Breast epithelium (tissue), 4 donors: ENCODE measurements around the gene CST6. TPM values are rescaled to one million over a fixed set of nuclear protein-coding genes. Genes with fewer than 3 reads are reported as not detected.

Source experiments
- DNase-seq, 2 donors: peaks; one replicate each; pipeline ENCODE4 v3.0.0-alpha.2; 2019; ENCODE audit warnings: low spot score in 2 of 2
- H3K27ac ChIP-seq, 2 donors: fragments of 200-600 bp; sonication (generic) in 1 of 2; one replicate each; pipeline ENCODE4 v1.5.1; 2016 to 2019; ENCODE audit warnings: mild to moderate bottlenecking in 1 of 2
- H3K27me3 ChIP-seq, 2 donors: fragments of 200-600 bp; sonication (generic) in 1 of 2; one replicate each; pipeline versions ENCODE4 v1.5.1 to v1.6.0; 2017 to 2019; ENCODE audit warnings: control low read depth in 1 of 2, mild to moderate bottlenecking in 1 of 2
- H3K36me3 ChIP-seq: fragments of 200-600 bp; one replicate; pipeline ENCODE4 v1.5.1; 2019
- H3K4me1 ChIP-seq, 2 donors: fragments of 200-600 bp; sonication (generic); one replicate each; pipeline ENCODE4 v1.5.1; 2016 to 2019; ENCODE audit warnings: control low read depth in 1 of 2
- H3K4me3 ChIP-seq, 3 donors: fragments of 200-600 bp; sonication (generic); 1 replicate in 2 of 3; 2 replicates in 1 of 3; pipeline ENCODE4 v1.5.1; 2016 to 2019; ENCODE audit warnings: mild to moderate bottlenecking in 3 of 3, moderate library complexity in 2 of 3
- H3K9me3 ChIP-seq, 2 donors: fragments of 200-600 bp; sonication (generic) in 1 of 2; one replicate each; pipeline ENCODE4 v1.5.1; 2016 to 2019; ENCODE audit warnings: control low read depth in 1 of 2
- POLR2A ChIP-seq: fragments of 450-650 bp; IDR thresholded peaks from one replicate; pipeline ENCODE4 v1.6.1; 2016; ENCODE audit warnings: antibody characterized with exemption, mild to moderate bottlenecking, moderate library complexity
- POLR2AphosphoS5 ChIP-seq, 3 donors: sonication (generic); formaldehyde crosslinking; IDR thresholded peaks; one replicate each; pipeline ENCODE4 v1.6.1; 2017; ENCODE audit warnings: antibody characterized with exemption in 3 of 3
- intact Hi-C: fragments of 100-400 bp; cut with DNase I; formaldehyde crosslinking; loops from one replicate; pipeline ENCODE4 v1.15.1; 2023; ENCODE audit warnings: low total_unique reads
- total RNA-seq, 3 donors: library from RNA; depleted of rRNA; stranded (reverse); fragments of >200 nt; gene quantifications; one replicate each; pipeline ENCODE4 v1.1.0, GENCODE V29; 2016
- TF ChIP-seq, protein P1 (sequence below), 3 donors: fragments of 450-650 bp; IDR thresholded peaks; one replicate each; pipeline ENCODE4 v1.5.1; 2016 to 2017; ENCODE audit warnings: antibody characterized with exemption in 3 of 3, mild to moderate bottlenecking in 3 of 3, moderate library complexity in 3 of 3

CST6 gene
- total RNA-seq, 3 donors from 2014 or later, result 0.59 to 0.98 TPM; not detected in 1

DNA sequence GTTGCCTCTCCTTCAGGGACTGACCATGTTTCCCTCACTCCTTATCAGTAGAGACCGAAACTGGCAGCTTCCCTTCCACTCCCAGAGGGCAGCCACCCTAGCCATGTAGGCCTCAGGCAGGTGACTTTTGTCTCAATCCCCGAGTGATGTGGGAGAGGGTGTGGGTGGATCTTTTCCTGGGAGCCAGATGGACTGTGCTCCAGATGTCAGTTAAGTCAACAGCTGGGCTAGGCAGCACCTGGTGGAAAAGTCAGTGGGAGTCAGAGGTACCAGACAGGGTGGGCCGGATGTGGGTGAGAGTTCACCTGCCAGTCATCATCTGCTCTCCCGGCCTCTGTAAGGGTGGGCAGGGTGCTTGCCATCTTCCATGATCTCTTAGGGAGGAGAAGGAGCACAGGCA is 7.6 kb upstream of the CST6 start:
- no peak for DNase-seq
- intact Hi-C loops, result no loop called here
- Histone ChIP-seq H3K9me3 (no peaks in the 10 kb centered on the region), H3K36me3 (no peaks in the 10 kb centered on the region), H3K4me3 (no peak overlapping the region), H3K27me3 (no peaks in the 10 kb centered on the region), H3K4me1 (peaks cover 0 to 9% of the 10 kb centered on the region in 2 donors), H3K27ac (no peak overlapping the region)
- no peak for TF ChIP-seq POLR2A
- TF ChIP-seq, protein P1, sequence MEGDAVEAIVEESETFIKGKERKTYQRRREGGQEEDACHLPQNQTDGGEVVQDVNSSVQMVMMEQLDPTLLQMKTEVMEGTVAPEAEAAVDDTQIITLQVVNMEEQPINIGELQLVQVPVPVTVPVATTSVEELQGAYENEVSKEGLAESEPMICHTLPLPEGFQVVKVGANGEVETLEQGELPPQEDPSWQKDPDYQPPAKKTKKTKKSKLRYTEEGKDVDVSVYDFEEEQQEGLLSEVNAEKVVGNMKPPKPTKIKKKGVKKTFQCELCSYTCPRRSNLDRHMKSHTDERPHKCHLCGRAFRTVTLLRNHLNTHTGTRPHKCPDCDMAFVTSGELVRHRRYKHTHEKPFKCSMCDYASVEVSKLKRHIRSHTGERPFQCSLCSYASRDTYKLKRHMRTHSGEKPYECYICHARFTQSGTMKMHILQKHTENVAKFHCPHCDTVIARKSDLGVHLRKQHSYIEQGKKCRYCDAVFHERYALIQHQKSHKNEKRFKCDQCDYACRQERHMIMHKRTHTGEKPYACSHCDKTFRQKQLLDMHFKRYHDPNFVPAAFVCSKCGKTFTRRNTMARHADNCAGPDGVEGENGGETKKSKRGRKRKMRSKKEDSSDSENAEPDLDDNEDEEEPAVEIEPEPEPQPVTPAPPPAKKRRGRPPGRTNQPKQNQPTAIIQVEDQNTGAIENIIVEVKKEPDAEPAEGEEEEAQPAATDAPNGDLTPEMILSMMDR (IDR thresholded peaks at IDR 0.05), result no peak
- TF ChIP-seq POLR2AphosphoS5 (IDR thresholded peaks at IDR 0.05), result no peak

DNA sequence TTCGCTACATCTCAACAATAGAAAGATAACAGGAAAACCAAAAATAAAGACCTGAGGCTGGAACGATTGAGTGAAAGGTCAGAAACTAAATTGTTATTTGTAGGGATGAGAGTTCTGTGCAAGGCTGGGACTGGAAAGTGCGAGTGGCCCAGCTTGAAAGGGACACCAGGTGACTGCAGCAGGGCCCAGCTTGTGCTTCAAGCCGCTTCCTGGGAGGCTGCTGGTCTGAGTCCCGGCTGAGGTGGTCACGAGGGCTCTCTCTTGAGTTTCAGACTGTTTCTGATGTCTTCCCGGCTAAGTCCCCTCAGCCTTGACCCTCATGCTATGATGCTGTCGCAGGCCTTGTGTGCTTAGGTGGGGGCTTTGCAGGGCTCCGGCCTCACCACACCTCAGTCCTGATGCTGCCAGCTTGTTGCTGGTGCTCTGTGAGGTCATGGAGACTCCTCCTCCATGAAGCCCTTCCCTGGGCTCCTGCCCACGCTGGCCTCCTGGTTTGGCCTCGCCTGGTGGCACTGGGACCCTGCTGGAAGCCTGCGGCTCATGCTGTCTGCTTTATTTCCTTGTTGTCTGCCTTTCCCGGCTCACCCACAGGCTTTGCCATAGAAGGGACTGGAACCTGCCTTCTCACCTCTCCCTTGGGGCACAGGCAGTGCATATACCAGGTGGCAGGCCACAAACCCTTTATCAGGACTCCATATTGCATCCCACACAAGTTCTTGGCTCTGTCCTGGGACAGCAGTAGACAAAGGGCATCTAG is 5.5 kb upstream of the CST6 start:
- H3K27me3 ChIP-seq, result no peaks in the 10 kb centered on the region
- peaks cover 0 to 4% of the 10 kb centered on the region in 2 donors for H3K4me1 ChIP-seq
- no peak for DNase-seq
- H3K36me3 ChIP-seq, result no peaks in the 10 kb centered on the region
- intact Hi-C loops, result no loop called here
- no peaks in the 10 kb centered on the region for H3K9me3 ChIP-seq
- peak overlapping the region in 1 of 2 donors; percentile 10 for H3K27ac ChIP-seq
- no peak overlapping the region for H3K4me3 ChIP-seq
- TF ChIP-seq, protein P1 (IDR thresholded peaks at IDR 0.05), result no peak
- TF ChIP-seq POLR2A (no peak), POLR2AphosphoS5 (IDR thresholded peaks at IDR 0.05) (no peak)

DNA sequence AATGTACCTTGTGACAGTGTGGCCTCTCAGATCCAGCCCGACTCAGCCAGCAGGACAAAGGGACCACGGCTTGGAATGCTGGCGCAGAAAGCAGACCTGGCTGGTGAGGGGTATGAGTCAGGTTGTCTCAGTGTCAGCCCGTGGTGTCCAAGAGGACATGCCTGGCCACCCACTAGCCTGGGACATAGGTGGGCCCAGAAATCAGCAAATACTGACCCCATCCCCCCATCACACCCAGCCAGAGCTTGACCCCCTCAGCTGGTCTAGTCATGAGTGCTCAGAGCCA is 5.0 kb upstream of the CST6 start:
- TF ChIP-seq POLR2AphosphoS5 (IDR thresholded peaks at IDR 0.05) (no peak), POLR2A (no peak)
- TF ChIP-seq, protein P1 (IDR thresholded peaks at IDR 0.05), result no peak
- Histone ChIP-seq H3K9me3 (no peaks in the 10 kb centered on the region), H3K27me3 (no peaks in the 10 kb centered on the region), H3K4me1 (peaks cover 0 to 8% of the 10 kb centered on the region in 2 donors), H3K4me3 (no peak overlapping the region), H3K27ac (peak overlapping the region; percentile 10 to 23), H3K36me3 (no peaks in the 10 kb centered on the region)
- no peak for DNase-seq
- intact Hi-C loops, result no loop called here

DNA sequence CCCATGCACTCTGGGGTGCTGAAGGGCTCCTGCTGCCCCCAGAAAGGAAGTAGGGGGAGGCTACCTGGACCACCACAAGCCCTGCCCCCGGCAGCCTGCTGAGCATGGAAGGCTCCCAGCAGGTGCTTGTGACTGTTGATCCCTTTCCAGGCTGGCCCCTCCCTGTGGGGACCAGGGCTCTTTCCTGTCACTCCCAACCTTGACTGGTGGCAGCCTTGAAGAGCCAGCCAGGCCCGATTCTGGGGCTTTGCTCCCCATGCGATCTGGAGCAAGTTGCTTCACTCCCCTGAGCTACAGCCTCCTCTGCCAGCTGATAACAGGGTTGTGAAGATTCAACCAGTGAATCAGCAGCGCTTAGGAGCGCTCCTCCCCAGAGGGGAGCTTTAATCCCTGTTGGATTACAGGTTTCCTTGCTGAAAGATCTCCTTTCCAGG is 4.6 kb upstream of the CST6 start:
- H3K4me1 ChIP-seq, result peaks cover 0 to 11% of the 10 kb centered on the region in 2 donors
- no peaks in the 10 kb centered on the region for H3K36me3 ChIP-seq
- H3K27me3 ChIP-seq, result no peaks in the 10 kb centered on the region
- no peak overlapping the region for H3K4me3 ChIP-seq
- no peaks in the 10 kb centered on the region for H3K9me3 ChIP-seq
- no peak for DNase-seq
- intact Hi-C loops, result no loop called here
- TF ChIP-seq, protein P1 (IDR thresholded peaks at IDR 0.05), result no peak
- TF ChIP-seq POLR2AphosphoS5 (IDR thresholded peaks at IDR 0.05) (no peak), POLR2A (no peak)
- H3K27ac ChIP-seq, result peak overlapping the region; percentile 10 to 23

DNA sequence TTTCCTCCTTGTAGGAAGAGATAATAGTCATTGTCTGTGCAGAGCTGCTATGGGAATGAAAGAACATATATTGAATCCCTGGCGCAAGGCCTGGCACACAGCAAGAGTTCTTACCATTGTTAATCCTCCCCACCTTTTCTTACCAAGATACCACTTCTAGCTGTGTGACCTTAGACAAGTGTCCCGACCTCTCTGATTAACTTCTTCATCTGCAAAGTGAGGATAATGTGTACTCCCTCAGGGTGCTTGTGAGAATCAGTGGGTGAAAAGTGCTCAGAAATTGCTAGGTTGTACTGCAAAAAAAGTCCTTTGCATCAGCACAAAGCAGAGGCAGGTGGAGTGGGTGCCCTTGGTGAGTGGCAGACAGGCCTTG is 3.7 kb upstream of the CST6 start:
- Histone ChIP-seq H3K27ac (peak overlapping the region in 1 of 2 donors; percentile 52), H3K27me3 (peaks cover 0 to 4% of the 10 kb centered on the region in 2 donors), H3K4me3 (no peak overlapping the region), H3K9me3 (no peaks in the 10 kb centered on the region), H3K4me1 (peaks cover 0 to 13% of the 10 kb centered on the region in 2 donors), H3K36me3 (no peaks in the 10 kb centered on the region)
- intact Hi-C loops, result no loop called here
- DNase-seq, result no peak
- TF ChIP-seq, protein P1 (IDR thresholded peaks at IDR 0.05), result no peak
- TF ChIP-seq POLR2AphosphoS5 (IDR thresholded peaks at IDR 0.05) (no peak), POLR2A (no peak)
